H1 (cell line): ENCODE results near the gene ANKRD11. TPM values are rescaled to one million over a fixed set of nuclear protein-coding genes. Genes with fewer than 3 reads are reported as not detected.

Source experiments
- CTCF ChIA-PET: fragments of 300-600 bp; sonication (Branson Sonifier 250); formaldehyde crosslinking; loops from one replicate; lab custom pipeline; 2021; ENCODE audit not compliant: partially characterized antibody; lab: Charles Lee
- POLR2A ChIA-PET: fragments of 300-600 bp; sonication (Branson Sonifier 250); formaldehyde crosslinking; loops from one replicate; lab custom pipeline; 2021; ENCODE audit warnings: inconsistent platforms; ENCODE audit not compliant: partially characterized antibody; lab: Charles Lee
- DNase-seq, 2 experiments: peaks; one replicate each; pipeline versions ENCODE4 v3.0.0 to v3.0.0-alpha.2; 2010 to 2022; ENCODE audit warnings: low spot score in 2 of 2, low read depth in 1 of 2, mixed read lengths in 1 of 2
- FAIRE-seq: peaks from 2 replicates; lab custom pipeline; 2011; peaks lifted over from hg19 to GRCh38; lab: Jason Lieb, UNC
- H2AFZ ChIP-seq: 2 replicates; pipeline ENCODE4 v1.8.1; 2012; ENCODE audit warnings: low read length, inconsistent platforms
- H2AK5ac ChIP-seq: 2 replicates; pipeline ENCODE4 v1.6.1; 2013; ENCODE audit warnings: low read depth, low read length
- H2BK120ac ChIP-seq: replicated peaks from 2 replicates; pipeline ENCODE3; 2013; ENCODE audit warnings: low read depth, low read length, inconsistent platforms
- H2BK12ac ChIP-seq: 2 replicates; pipeline ENCODE4 v1.6.1; 2013; ENCODE audit warnings: low read depth, low read length
- H2BK15ac ChIP-seq: 2 replicates; pipeline ENCODE4 v1.6.1; 2013; ENCODE audit warnings: low read length
- H2BK20ac ChIP-seq: 2 replicates; pipeline ENCODE4 v1.6.1; 2013; ENCODE audit warnings: low read length
- H2BK5ac ChIP-seq: 2 replicates; pipeline ENCODE4 v1.6.1; 2013; ENCODE audit warnings: low read depth, low read length
- H3K14ac ChIP-seq: 2 replicates; pipeline ENCODE4 v1.6.1; 2013; ENCODE audit warnings: inconsistent platforms; ENCODE audit not compliant: insufficient read length
- H3K18ac ChIP-seq: 2 replicates; pipeline ENCODE4 v1.6.1; 2013; ENCODE audit warnings: low read length; ENCODE audit errors: extremely low read depth
- H3K23ac ChIP-seq: 2 replicates; pipeline ENCODE4 v1.6.1; 2013; ENCODE audit warnings: inconsistent platforms; ENCODE audit not compliant: insufficient read length
- H3K23me2 ChIP-seq: 2 replicates; pipeline ENCODE4 v1.6.1; 2013; ENCODE audit warnings: low read depth, low read length
- H3K27ac ChIP-seq: 2 replicates; pipeline ENCODE4 v1.6.1; 2011; ENCODE audit warnings: low read depth, low read length, inconsistent platforms
- H3K27me3 ChIP-seq, 4 experiments: replicated peaks in 1 of 4; 1 replicate in 1 of 4; 2 replicates in 3 of 4; pipeline versions ENCODE4 v1.6.1 to v1.8.1; 2011 to 2013; ENCODE audit warnings: low read length in 3 of 4, mild to moderate bottlenecking in 3 of 4, inconsistent platforms in 2 of 4, mixed read lengths in 2 of 4, moderate library complexity in 1 of 4; ENCODE audit not compliant: control insufficient read depth in 3 of 4, insufficient read depth in 3 of 4; ENCODE audit errors: extremely low read depth in 1 of 4
- H3K36me3 ChIP-seq, 4 experiments: 2 replicates each; pipeline versions ENCODE4 v1.6.1 to v1.8.1; 2011 to 2013; ENCODE audit warnings: mild to moderate bottlenecking in 4 of 4, low read length in 3 of 4, moderate library complexity in 2 of 4, control low read depth in 1 of 4, inconsistent platforms in 1 of 4; ENCODE audit not compliant: insufficient read depth in 4 of 4, control insufficient read depth in 2 of 4
- H3K4ac ChIP-seq: replicated peaks from 2 replicates; pipeline ENCODE3; 2013; ENCODE audit warnings: low read length, low read depth, mixed read lengths, inconsistent platforms; ENCODE audit not compliant: insufficient read length
- H3K4me1 ChIP-seq, 4 experiments: replicated peaks in 1 of 4; 1 replicate in 1 of 4; 2 replicates in 3 of 4; pipeline versions ENCODE4 v1.6.1 to v1.8.1; 2011 to 2013; ENCODE audit warnings: low read length in 3 of 4, inconsistent platforms in 2 of 4, mixed read lengths in 1 of 4; ENCODE audit not compliant: insufficient read depth in 4 of 4, control insufficient read depth in 3 of 4
- H3K4me2 ChIP-seq, 2 experiments: 2 replicates each; pipeline versions ENCODE4 v1.6.1 to v1.8.1; 2011 to 2013; ENCODE audit warnings: low read depth in 2 of 2, low read length in 2 of 2, control low read depth in 1 of 2, inconsistent platforms in 1 of 2, mild to moderate bottlenecking in 1 of 2; ENCODE audit not compliant: insufficient read depth in 1 of 2
- H3K4me3 ChIP-seq, 4 experiments: fragments of 200-600, 300-600 bp in 1 of 4; sonication (generic), shearing (Covaris generic), sonication (Bioruptor Twin) in 1 of 4; 2 replicates each; pipeline versions ENCODE4 v1.5.1 to v1.8.1; 2011 to 2016; ENCODE audit warnings: low read length in 4 of 4, low read depth in 3 of 4, control low read depth in 2 of 4, inconsistent platforms in 2 of 4, mild to moderate bottlenecking in 2 of 4, mixed read lengths in 1 of 4, moderate library complexity in 1 of 4; ENCODE audit not compliant: insufficient read depth in 2 of 4; ENCODE audit errors: extremely low read depth in 1 of 4
- H3K56ac ChIP-seq: replicated peaks from 2 replicates; pipeline ENCODE3; 2013; ENCODE audit warnings: low read depth, mild to moderate bottlenecking, mixed read lengths, low read length, inconsistent platforms; ENCODE audit not compliant: insufficient read length
- H3K79me1 ChIP-seq: 2 replicates; pipeline ENCODE4 v1.6.1; 2013; ENCODE audit warnings: low read depth, low read length, control low read depth
- H3K79me2 ChIP-seq, 2 experiments: 2 replicates each; pipeline versions ENCODE4 v1.6.1 to v1.8.1; 2012 to 2013; ENCODE audit warnings: low read length in 2 of 2, mild to moderate bottlenecking in 2 of 2, inconsistent platforms in 1 of 2; ENCODE audit not compliant: insufficient read depth in 2 of 2, control insufficient read depth in 1 of 2
- H3K9ac ChIP-seq, 4 experiments: replicated peaks in 1 of 4; 1 replicate in 1 of 4; 2 replicates in 3 of 4; pipeline versions ENCODE4 v1.6.1 to v1.8.1; 2011 to 2013; ENCODE audit warnings: low read depth in 3 of 4, low read length in 3 of 4, control low read depth in 2 of 4, mild to moderate bottlenecking in 2 of 4, moderate library complexity in 2 of 4, inconsistent platforms in 1 of 4; ENCODE audit errors: extremely low read depth in 1 of 4
- H3K9me3 ChIP-seq, 2 experiments: 2 replicates each; pipeline versions ENCODE4 v1.6.1 to v1.8.1; 2012 to 2013; ENCODE audit warnings: mild to moderate bottlenecking in 2 of 2, moderate library complexity in 2 of 2, control low read depth in 1 of 2, inconsistent platforms in 1 of 2, low read depth in 1 of 2, low read length in 1 of 2, mixed read lengths in 1 of 2; ENCODE audit not compliant: insufficient read depth in 2 of 2
- H4K20me1 ChIP-seq, 2 experiments: replicated peaks in 1 of 2; 2 replicates each; pipeline versions ENCODE3 to v1.8.1; 2011 to 2013; ENCODE audit warnings: inconsistent platforms in 2 of 2, low read length in 2 of 2, mild to moderate bottlenecking in 1 of 2; ENCODE audit not compliant: insufficient read depth in 2 of 2, control insufficient read depth in 1 of 2
- H4K5ac ChIP-seq: 2 replicates; pipeline ENCODE4 v1.6.1; 2013; ENCODE audit warnings: low read length, low read depth, mixed read lengths, inconsistent platforms; ENCODE audit not compliant: insufficient read length
- H4K8ac ChIP-seq: 2 replicates; pipeline ENCODE4 v1.8.0; 2013; ENCODE audit warnings: mild to moderate bottlenecking, moderate library complexity, low read length, inconsistent platforms; ENCODE audit not compliant: insufficient read depth; ENCODE audit errors: extremely low read depth
- H4K91ac ChIP-seq: replicated peaks from 2 replicates; pipeline ENCODE3; 2013; ENCODE audit warnings: low read length, mixed read lengths, inconsistent platforms; ENCODE audit not compliant: insufficient read length
- ATF2 ChIP-seq: IDR thresholded peaks from 2 replicates; pipeline ENCODE4 v1.6.1; 2012; ENCODE audit warnings: low read length, inconsistent platforms
- CHD1 ChIP-seq: IDR thresholded peaks from 2 replicates; pipeline ENCODE4 v1.6.1; 2012; ENCODE audit warnings: low read depth, low read length, improper control_type of control experiment
- KDM1A ChIP-seq: fragments of 200-600, 300-600 bp; sonication (generic); IDR thresholded peaks from 2 replicates; pipeline ENCODE4 v1.7.1; 2016; ENCODE audit warnings: mild to moderate bottlenecking, low read length, borderline replicate concordance
- RAD21 ChIP-seq, 2 experiments: IDR thresholded peaks in 1 of 2; conservative IDR thresholded peaks in 1 of 2; 2 replicates each; pipeline ENCODE4 v1.6.1; 2011; ENCODE audit warnings: low read depth in 2 of 2, low read length in 2 of 2, improper control_type of control experiment in 1 of 2, inconsistent platforms in 1 of 2, mild to moderate bottlenecking in 1 of 2, moderate library complexity in 1 of 2
- RBBP5 ChIP-seq: IDR thresholded peaks from 2 replicates; pipeline ENCODE4 v1.7.1; 2012; ENCODE audit warnings: low read depth, mild to moderate bottlenecking, inconsistent platforms, low read length, moderate library complexity, borderline replicate concordance
- RFX5 ChIP-seq: IDR thresholded peaks from 2 replicates; pipeline ENCODE4 v1.6.1; 2011; ENCODE audit warnings: low read depth, low read length, improper control_type of control experiment, borderline replicate concordance
- RXRA ChIP-seq: IDR thresholded peaks from 2 replicates; pipeline ENCODE4 v1.6.1; 2011; ENCODE audit warnings: low read depth, mild to moderate bottlenecking, low read length, moderate library complexity; ENCODE audit not compliant: insufficient read depth
- SP1 ChIP-seq: IDR thresholded peaks from 2 replicates; pipeline ENCODE4 v1.6.1; 2011; ENCODE audit warnings: low read depth, low read length
- WGBS, 2 experiments: shearing (Covaris generic) in 1 of 2; methylation state at CpG; one replicate each; pipeline versions ENCODE4 v1.1.6 to v1.1.7; 2013 to 2015; ENCODE audit warnings: low lambda C conversion rate in 2 of 2, mixed read lengths in 2 of 2, inconsistent platforms in 1 of 2, low coverage in 1 of 2, missing lambda C conversion rate in 1 of 2; ENCODE audit not compliant: insufficient replicate concordance in 2 of 2, insufficient coverage in 1 of 2, insufficient read length in 1 of 2; ENCODE audit errors: extremely low coverage in 1 of 2, missing lambda C conversion rate in 1 of 2; 5-methylcytosine and 5-hydroxymethylcytosine counted together
- polyA plus RNA-seq, 7 experiments: library from polyadenylated mRNA; depleted of rRNA in 3 of 7; stranded (reverse) in 5 of 7; unstranded in 2 of 7; fragments of >200 nt in 5 of 7; fragments of 200-250 nt in 2 of 7; gene quantifications; 1 replicate in 5 of 7; 2 replicates in 1 of 7; 4 replicates in 1 of 7; pipeline versions ENCODE4 v1.2.1 to v1.2.3, GENCODE V29; 2011 to 2013; ENCODE audit warnings: missing spikeins in 2 of 7, mixed read lengths in 2 of 7
- total RNA-seq: library from RNA; stranded (reverse); fragmentation: NEBNext Ultra II Directional; extraction: Animal tissue kit (Norgen Biotek cat#: 25700); gene quantifications from 2 replicates; pipeline ENCODE4 v1.2.1, GENCODE V29; 2021
- TF ChIP-seq, protein P1 (sequence below), 3 experiments: IDR thresholded peaks; 1 replicate in 2 of 3; 2 replicates in 1 of 3; pipeline versions ENCODE4 v1.5.1 to v1.6.1; 2011; ENCODE audit warnings: low read length in 3 of 3, mild to moderate bottlenecking in 3 of 3, inconsistent platforms in 2 of 3, low read depth in 1 of 3, moderate library complexity in 1 of 3; ENCODE audit not compliant: insufficient read depth in 1 of 3; ENCODE audit errors: control extremely low read depth in 1 of 3

The ANKRD11 gene
- total and polyA plus RNA-seq, 2 of the 8 experiments (the other 6 are each of a cell fraction or from before 2014, with no cell fraction given) = 46.5 to 142 TPM

- H3K23me2 ChIP-seq = no peaks in the 10 kb centered on the region
- no peaks in the 10 kb centered on the region for H3K27me3 ChIP-seq
- H3K4me2 ChIP-seq = no peak overlapping the region
- H2AFZ ChIP-seq = no peak overlapping the region
- H3K23ac ChIP-seq = no peak overlapping the region
- peaks cover 27 to 35% of the 10 kb centered on the region in 2 experiments for H4K20me1 ChIP-seq
- H4K8ac ChIP-seq = no peak overlapping the region
- H3K36me3 ChIP-seq = no peaks in the 10 kb centered on the region
- no peak overlapping the region for H3K18ac ChIP-seq
- peaks cover 58 to 97% of the 10 kb centered on the region in 2 experiments for H3K79me2 ChIP-seq
- no peak overlapping the region for H2AK5ac ChIP-seq
- H2BK20ac ChIP-seq = no peak overlapping the region
- no peak overlapping the region for H3K56ac ChIP-seq
- ChIA-PET POLR2A (interaction anchor here (0.7 to 1.5 kb wide), 5 partner anchors 13 to 33 kb away, joined by 3 read pairs; no protein-coding TSS in a partner anchor), CTCF (interaction anchor here (1.3 to 3.1 kb wide), 4 partner anchors 11 to 37 kb away, joined by 3 to 10 read pairs (median 4); no protein-coding TSS in a partner anchor)
- no peak overlapping the region for H4K91ac ChIP-seq
- H3K9ac ChIP-seq = no peak overlapping the region
- H4K5ac ChIP-seq = no peak overlapping the region
- H2BK120ac ChIP-seq = no peak overlapping the region
- no peaks in the 10 kb centered on the region for H3K9me3 ChIP-seq
- FAIRE-seq (no peak), DNase-seq (no peak)
- H3K4me3 ChIP-seq = no peak overlapping the region
- H2BK12ac ChIP-seq = no peak overlapping the region
- no peak overlapping the region for H2BK5ac ChIP-seq
- H3K4ac ChIP-seq = no peak overlapping the region
- H3K79me1 ChIP-seq = peaks cover 15% of the 10 kb centered on the region
- H3K4me1 ChIP-seq = peaks cover 0 to 5% (median 1%) of the 10 kb centered on the region in 4 experiments; a peak in 2 of 7 replicates
- WGBS, 2 experiments = 100% methylated on average over 2 of the region's 2 CpGs; no CpG with 5 or more reads in 1 of the 2 experiments
- no peak overlapping the region for H3K27ac ChIP-seq
- H3K14ac ChIP-seq = no peak overlapping the region
- no peak overlapping the region for H2BK15ac ChIP-seq
- TF ChIP-seq RFX5 = no peak
- TF ChIP-seq KDM1A = no peak
- TF ChIP-seq RAD21 (IDR thresholded peaks at IDR 0.05 in 1 of 2, conservative IDR thresholded peaks at IDR 0.05 in 1 of 2; ENCODE audit: low read depth in 2 of 2, low read length in 2 of 2) = no peak
- no peak for TF ChIP-seq RXRA
- TF ChIP-seq CHD1 = no peak
- no peak for TF ChIP-seq ATF2
- no peak for TF ChIP-seq SP1
- TF ChIP-seq RBBP5 = no peak
- TF ChIP-seq, protein P1, sequence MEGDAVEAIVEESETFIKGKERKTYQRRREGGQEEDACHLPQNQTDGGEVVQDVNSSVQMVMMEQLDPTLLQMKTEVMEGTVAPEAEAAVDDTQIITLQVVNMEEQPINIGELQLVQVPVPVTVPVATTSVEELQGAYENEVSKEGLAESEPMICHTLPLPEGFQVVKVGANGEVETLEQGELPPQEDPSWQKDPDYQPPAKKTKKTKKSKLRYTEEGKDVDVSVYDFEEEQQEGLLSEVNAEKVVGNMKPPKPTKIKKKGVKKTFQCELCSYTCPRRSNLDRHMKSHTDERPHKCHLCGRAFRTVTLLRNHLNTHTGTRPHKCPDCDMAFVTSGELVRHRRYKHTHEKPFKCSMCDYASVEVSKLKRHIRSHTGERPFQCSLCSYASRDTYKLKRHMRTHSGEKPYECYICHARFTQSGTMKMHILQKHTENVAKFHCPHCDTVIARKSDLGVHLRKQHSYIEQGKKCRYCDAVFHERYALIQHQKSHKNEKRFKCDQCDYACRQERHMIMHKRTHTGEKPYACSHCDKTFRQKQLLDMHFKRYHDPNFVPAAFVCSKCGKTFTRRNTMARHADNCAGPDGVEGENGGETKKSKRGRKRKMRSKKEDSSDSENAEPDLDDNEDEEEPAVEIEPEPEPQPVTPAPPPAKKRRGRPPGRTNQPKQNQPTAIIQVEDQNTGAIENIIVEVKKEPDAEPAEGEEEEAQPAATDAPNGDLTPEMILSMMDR (IDR thresholded peaks at IDR 0.05; ENCODE audit: control extremely low read depth in 1 of 3, insufficient read depth in 1 of 3, low read depth in 1 of 3, low read length in 3 of 3) = no peak
Measured at GRCh38 chr16:89455178-89455577, 35.2 kb downstream of the ANKRD11 start.
